Endothelial cell (in vitro differentiated cells): ENCODE results near the gene CCL3. TPM values are rescaled to one million over a fixed set of nuclear protein-coding genes. Genes with fewer than 3 reads are reported as not detected.
"Not testable (repeated sequence)": the region's sequence is repeated elsewhere in the genome, so short reads cannot be mapped to it uniquely, and the experiment has no call there.

Experiments
- DNase-seq: peaks from one replicate; pipeline ENCODE4 v3.0.0; 2021; ENCODE audit warnings: low spot score
- H3K27ac Mint-ChIP-seq: one replicate; pipeline ENCODE4 v1.8.0; 2021; ENCODE audit warnings: mixed read lengths, inconsistent platforms; ENCODE audit not compliant: unreplicated experiment
- H3K27me3 Mint-ChIP-seq: one replicate; pipeline ENCODE4 v1.8.0; 2021; ENCODE audit warnings: mild to moderate bottlenecking, moderate library complexity, mixed read lengths, inconsistent platforms; ENCODE audit not compliant: unreplicated experiment
- H3K36me3 Mint-ChIP-seq: one replicate; pipeline ENCODE4 v1.8.0; 2021; ENCODE audit warnings: mild to moderate bottlenecking, low read depth, mixed read lengths, inconsistent platforms; ENCODE audit not compliant: unreplicated experiment
- H3K4me1 Mint-ChIP-seq: one replicate; pipeline ENCODE4 v1.8.0; 2021; ENCODE audit warnings: mild to moderate bottlenecking, mixed read lengths, inconsistent platforms; ENCODE audit not compliant: unreplicated experiment
- H3K4me3 Mint-ChIP-seq: one replicate; pipeline ENCODE4 v1.8.0; 2021; ENCODE audit warnings: mild to moderate bottlenecking, mixed read lengths, inconsistent platforms; ENCODE audit not compliant: unreplicated experiment
- H3K9me3 Mint-ChIP-seq: one replicate; pipeline ENCODE4 v1.8.0; 2021; ENCODE audit warnings: mixed read lengths, inconsistent platforms; ENCODE audit not compliant: unreplicated experiment
- total RNA-seq: library from RNA; stranded (reverse); fragmentation: NEBNext Ultra II Directional; extraction: Animal tissue kit (Norgen Biotek cat#: 25700); gene quantifications from one replicate; pipeline ENCODE4 v1.2.1, GENCODE V29; 2021; ENCODE audit not compliant: unreplicated experiment
- TF ChIP-seq, protein P1 (sequence below): fragments of 200-600 bp; sonication (generic); IDR thresholded peaks from one replicate; pipeline ENCODE4 v1.5.0; 2021; ENCODE audit warnings: antibody characterized with exemption; ENCODE audit not compliant: unreplicated experiment

The CCL3 gene
- total RNA-seq, 1 donor from 2014 or later: not detected

DNA sequence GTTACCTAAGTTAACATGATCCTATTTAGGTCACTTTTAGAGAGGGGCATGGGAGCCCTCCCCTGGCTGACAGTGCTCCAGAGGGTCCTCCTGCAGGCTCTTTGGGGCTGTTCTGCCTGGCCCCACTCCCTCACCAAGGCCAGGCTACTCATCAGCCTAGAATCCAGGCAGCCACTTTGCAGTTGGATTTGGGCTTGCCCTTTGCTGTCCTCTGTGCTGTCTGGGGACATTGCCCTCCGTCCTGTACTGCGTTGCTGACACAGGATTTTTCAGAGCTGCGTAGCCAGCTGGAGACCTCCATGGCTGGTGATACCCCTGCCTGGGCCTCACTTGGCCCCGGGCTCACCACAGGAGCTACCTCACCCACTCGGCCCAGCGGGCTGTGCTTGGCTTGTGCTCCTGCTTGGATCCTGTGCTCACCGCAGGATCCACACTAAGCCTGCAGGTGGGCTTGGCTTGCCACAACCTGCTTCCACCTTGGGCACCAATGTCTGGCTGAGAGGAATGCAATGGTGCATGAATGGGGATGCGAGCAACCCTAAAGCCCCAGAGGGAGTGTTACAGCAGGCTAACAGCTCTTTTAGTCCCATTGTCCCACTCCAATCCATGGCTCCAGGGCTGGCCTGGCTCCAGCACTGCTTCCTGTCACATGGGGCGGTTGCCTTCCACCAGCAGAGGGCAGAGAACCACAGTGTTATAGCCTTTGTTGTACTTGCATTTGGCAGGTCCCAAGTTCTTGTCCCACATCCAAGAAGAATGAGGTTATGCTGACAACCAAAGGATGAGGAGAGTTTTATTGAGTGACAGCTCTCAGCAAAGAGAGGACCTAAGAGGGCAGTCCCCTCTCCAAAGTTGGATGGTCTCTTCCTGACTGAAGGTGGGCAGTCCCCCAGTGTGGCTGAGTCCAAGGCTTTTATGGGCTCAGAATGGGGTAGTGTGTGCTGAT, 35.2 kb upstream of the CCL3 start:
- no peak overlapping the region for H3K27ac Mint-ChIP-seq
- TF ChIP-seq, protein P1, sequence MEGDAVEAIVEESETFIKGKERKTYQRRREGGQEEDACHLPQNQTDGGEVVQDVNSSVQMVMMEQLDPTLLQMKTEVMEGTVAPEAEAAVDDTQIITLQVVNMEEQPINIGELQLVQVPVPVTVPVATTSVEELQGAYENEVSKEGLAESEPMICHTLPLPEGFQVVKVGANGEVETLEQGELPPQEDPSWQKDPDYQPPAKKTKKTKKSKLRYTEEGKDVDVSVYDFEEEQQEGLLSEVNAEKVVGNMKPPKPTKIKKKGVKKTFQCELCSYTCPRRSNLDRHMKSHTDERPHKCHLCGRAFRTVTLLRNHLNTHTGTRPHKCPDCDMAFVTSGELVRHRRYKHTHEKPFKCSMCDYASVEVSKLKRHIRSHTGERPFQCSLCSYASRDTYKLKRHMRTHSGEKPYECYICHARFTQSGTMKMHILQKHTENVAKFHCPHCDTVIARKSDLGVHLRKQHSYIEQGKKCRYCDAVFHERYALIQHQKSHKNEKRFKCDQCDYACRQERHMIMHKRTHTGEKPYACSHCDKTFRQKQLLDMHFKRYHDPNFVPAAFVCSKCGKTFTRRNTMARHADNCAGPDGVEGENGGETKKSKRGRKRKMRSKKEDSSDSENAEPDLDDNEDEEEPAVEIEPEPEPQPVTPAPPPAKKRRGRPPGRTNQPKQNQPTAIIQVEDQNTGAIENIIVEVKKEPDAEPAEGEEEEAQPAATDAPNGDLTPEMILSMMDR: no peak
- peaks cover 4% of the 10 kb centered on the region for H3K36me3 Mint-ChIP-seq
- H3K4me1 Mint-ChIP-seq: no peaks in the 10 kb centered on the region
- no peaks in the 10 kb centered on the region for H3K27me3 Mint-ChIP-seq
- H3K4me3 Mint-ChIP-seq: no peak overlapping the region
- H3K9me3 Mint-ChIP-seq: peaks cover 10% of the 10 kb centered on the region
- DNase-seq: no peak

DNA sequence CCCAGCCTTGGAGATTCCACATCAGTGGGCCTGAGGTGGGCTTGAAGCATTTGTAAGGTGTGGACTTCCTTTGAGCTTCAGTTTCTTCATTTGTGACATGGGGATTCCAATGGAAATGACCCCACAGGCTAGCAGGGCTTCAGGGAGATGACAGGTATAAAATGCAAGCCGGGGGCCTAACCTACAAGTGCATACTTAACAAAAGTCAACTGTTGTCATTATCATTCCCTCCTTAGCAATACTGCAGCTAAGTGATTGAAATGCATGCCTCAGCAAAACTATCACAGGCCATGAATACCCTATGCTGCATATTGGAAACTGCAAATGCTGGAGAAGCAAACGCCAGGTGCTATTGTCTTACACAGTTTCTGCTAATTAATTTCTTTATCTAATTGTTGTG, 33.5 kb upstream of the CCL3 start:
- no peaks in the 10 kb centered on the region for H3K27me3 Mint-ChIP-seq
- DNase-seq: no peak
- H3K27ac Mint-ChIP-seq: no peak overlapping the region
- TF ChIP-seq, protein P1: no peak
- H3K4me3 Mint-ChIP-seq: no peak overlapping the region
- peaks cover 4% of the 10 kb centered on the region for H3K36me3 Mint-ChIP-seq
- peaks cover 10% of the 10 kb centered on the region for H3K9me3 Mint-ChIP-seq
- H3K4me1 Mint-ChIP-seq: no peaks in the 10 kb centered on the region

DNA sequence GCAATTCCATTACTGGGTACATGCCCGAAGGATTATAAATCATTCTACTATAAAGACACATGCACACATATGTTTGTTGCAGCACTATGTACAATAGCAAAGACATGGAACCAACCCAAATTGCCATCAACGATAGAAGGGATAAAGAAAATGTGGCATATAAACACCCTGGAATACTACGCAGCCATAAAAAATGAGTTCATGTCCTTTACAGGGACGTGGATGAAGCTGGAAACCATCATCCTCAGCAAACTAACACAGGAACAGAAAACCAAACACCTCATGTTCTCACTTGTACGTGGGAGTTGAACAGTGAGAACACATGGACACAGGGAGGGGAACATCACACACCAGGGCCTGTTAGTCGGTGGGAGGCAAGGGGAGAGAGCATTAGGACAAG, 31.2 kb upstream of the CCL3 start:
- H3K4me3 Mint-ChIP-seq, H3K27me3 Mint-ChIP-seq, DNase-seq, H3K27ac Mint-ChIP-seq, H3K9me3 Mint-ChIP-seq, H3K36me3 Mint-ChIP-seq, H3K4me1 Mint-ChIP-seq: not testable (repeated sequence)

DNA sequence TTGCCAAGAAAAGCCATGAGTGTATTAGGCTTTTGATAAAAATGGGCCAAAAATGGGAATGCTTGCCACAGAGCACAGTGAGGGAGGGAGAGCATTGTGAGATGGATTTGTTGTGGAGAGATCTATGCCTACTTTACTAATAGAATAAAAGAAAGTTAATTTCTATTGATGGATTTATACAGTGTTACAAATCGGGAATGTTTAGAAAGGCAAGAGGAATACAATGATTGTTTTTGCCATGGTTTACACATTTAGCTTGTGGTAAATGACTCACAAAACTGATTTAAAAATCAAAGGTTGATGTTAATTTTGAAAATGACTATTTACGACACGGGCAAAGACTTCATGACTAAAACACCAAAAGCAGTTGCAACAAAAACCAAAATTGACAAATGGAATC, 30.3 kb upstream of the CCL3 start:
- H3K27ac Mint-ChIP-seq: no peak overlapping the region
- TF ChIP-seq, protein P1: no peak
- H3K27me3 Mint-ChIP-seq: peaks cover 2% of the 10 kb centered on the region
- H3K4me3 Mint-ChIP-seq: no peak overlapping the region
- DNase-seq: no peak
- H3K36me3 Mint-ChIP-seq: no peaks in the 10 kb centered on the region
- no peaks in the 10 kb centered on the region for H3K4me1 Mint-ChIP-seq
- H3K9me3 Mint-ChIP-seq: no peaks in the 10 kb centered on the region

DNA sequence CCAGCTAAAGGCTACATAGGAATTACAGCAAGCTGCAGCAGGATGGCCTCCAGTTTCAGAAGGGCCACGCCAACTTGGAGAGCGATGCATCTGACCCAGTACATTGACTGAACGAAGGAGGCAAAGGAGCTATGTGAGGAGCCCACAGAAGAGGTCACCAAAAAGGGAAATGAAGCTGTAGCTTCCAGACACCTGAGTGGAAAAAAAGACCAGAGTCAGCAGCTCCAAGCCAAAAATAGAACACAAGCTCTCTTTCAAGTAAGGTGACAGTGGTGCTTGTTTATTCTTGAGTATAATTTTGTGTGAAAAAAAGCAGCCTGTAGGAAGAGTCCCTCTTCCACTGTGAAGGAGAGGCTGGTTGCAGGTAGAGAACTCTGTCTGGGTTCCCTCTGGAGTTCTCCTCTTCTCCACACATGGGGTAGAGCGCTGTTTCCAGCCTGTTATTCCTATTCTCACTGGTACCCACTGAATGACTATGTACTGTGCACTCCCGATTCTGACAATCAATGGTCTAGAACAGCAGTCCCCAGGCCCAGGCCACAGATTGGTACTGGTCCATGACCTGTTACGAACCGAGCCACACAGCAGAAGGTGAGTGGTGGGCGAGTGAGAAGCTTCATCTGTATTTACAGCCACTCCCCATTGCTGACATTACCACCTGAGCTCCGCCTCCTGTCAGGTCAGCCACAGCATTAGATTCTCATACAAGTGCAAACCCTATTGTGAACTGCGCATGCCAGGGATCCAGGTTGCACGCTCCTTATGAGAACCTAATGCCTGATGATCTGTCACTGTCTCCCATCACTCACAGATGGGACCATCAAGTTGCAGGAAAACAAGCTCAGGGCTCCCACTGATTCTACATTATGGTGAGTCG, 28.8 kb upstream of the CCL3 start:
- Mint-ChIP-seq H3K9me3 (no peaks in the 10 kb centered on the region), H3K4me3 (no peak overlapping the region), H3K4me1 (no peaks in the 10 kb centered on the region), H3K36me3 (no peaks in the 10 kb centered on the region), H3K27me3 (peaks cover 2% of the 10 kb centered on the region), H3K27ac (no peak overlapping the region)
- TF ChIP-seq, protein P1: no peak
- DNase-seq: no peak
